Thoracic aorta (tissue), 2 donors: ENCODE data around the gene PLPP7. TPM values are rescaled to one million over a fixed set of nuclear protein-coding genes. Genes with fewer than 3 reads are reported as not detected.

ENCODE experiments used
- ATAC-seq: fragments of 150-250 bp; one replicate; pipeline ENCODE4 v1.8.0; 2017; ENCODE audit warnings: low read depth; ENCODE audit not compliant: insufficient number of reproducible peaks, low FRiP score
- DNase-seq: peaks from one replicate; pipeline ENCODE4 v3.0.0-alpha.2; 2020; ENCODE audit warnings: low spot score
- H3K27ac ChIP-seq, 2 donors: fragments of 200-600 bp; sonication (generic); 1 replicate in 1 of 2; 2 replicates in 1 of 2; pipeline ENCODE4 v1.5.1; 2016; ENCODE audit warnings: mild to moderate bottlenecking in 2 of 2, moderate library complexity in 2 of 2
- H3K27me3 ChIP-seq: fragments of 200-600 bp; sonication (generic); replicated peaks from 2 replicates; pipeline ENCODE4 v1.6.0; 2016; ENCODE audit warnings: mild to moderate bottlenecking; ENCODE audit not compliant: insufficient read depth
- H3K36me3 ChIP-seq: fragments of 200-600 bp; sonication (generic); one replicate; pipeline ENCODE4 v1.5.1; 2016
- H3K4me1 ChIP-seq, 2 donors: fragments of 200-600 bp; sonication (generic); 1 replicate in 1 of 2; 2 replicates in 1 of 2; pipeline versions ENCODE4 v1.5.1 to v1.6.0; 2016; ENCODE audit warnings: low read depth in 2 of 2, mild to moderate bottlenecking in 1 of 2; ENCODE audit not compliant: control insufficient read depth in 1 of 2
- H3K4me3 ChIP-seq: fragments of 200-600 bp; sonication (generic); 2 replicates; pipeline ENCODE4 v1.5.1; 2016; ENCODE audit warnings: mild to moderate bottlenecking
- H3K9me3 ChIP-seq: fragments of 200-600 bp; sonication (generic); 2 replicates; pipeline ENCODE4 v1.5.1; 2016
- total RNA-seq, 2 donors: library from RNA; depleted of rRNA; stranded (reverse); fragments of >200 nt; gene quantifications; one replicate each; pipeline versions ENCODE4 v1.1.0 to v1.2.3, GENCODE V29; 2016
- TF ChIP-seq, protein P1 (sequence below): fragments of 200-600 bp; sonication (generic); IDR thresholded peaks from one replicate; pipeline ENCODE4 v1.5.1; 2019; ENCODE audit warnings: antibody characterized with exemption

Gene PLPP7
- total RNA-seq, 2 donors from 2014 or later: 14.2 to 29.0 TPM

DNA sequence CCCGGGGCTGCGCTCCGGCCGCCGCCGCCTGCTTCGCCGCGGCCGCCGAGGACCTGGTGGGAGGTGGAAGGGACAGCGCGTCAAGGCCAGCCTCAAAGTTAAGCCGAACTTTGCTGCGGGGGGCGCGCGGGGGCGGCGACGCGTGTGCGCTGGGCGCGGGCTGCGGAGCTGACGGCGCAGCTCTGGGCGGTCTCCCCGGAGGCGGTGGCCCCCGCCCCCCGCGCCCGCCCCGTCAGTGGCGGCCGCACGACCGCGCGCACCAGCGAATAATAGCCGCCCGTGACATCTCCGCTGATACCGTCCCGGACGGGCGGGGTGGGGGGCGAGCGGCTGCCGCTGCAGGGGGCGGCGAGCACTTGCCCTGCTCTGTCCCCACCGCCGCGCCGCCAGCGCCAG lies 12.6 kb upstream of the PLPP7 start:
- Histone ChIP-seq H3K36me3 (no peaks in the 10 kb centered on the region), H3K4me1 (peaks cover 3 to 12% of the 10 kb centered on the region in 2 donors), H3K4me3 (peak overlapping the region; percentile 77), H3K27ac (no peak overlapping the region), H3K9me3 (no peaks in the 10 kb centered on the region), H3K27me3 (no peaks in the 10 kb centered on the region)
- DNase-seq (no peak), ATAC-seq (no peak)
- TF ChIP-seq, protein P1, sequence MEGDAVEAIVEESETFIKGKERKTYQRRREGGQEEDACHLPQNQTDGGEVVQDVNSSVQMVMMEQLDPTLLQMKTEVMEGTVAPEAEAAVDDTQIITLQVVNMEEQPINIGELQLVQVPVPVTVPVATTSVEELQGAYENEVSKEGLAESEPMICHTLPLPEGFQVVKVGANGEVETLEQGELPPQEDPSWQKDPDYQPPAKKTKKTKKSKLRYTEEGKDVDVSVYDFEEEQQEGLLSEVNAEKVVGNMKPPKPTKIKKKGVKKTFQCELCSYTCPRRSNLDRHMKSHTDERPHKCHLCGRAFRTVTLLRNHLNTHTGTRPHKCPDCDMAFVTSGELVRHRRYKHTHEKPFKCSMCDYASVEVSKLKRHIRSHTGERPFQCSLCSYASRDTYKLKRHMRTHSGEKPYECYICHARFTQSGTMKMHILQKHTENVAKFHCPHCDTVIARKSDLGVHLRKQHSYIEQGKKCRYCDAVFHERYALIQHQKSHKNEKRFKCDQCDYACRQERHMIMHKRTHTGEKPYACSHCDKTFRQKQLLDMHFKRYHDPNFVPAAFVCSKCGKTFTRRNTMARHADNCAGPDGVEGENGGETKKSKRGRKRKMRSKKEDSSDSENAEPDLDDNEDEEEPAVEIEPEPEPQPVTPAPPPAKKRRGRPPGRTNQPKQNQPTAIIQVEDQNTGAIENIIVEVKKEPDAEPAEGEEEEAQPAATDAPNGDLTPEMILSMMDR: no peak

DNA sequence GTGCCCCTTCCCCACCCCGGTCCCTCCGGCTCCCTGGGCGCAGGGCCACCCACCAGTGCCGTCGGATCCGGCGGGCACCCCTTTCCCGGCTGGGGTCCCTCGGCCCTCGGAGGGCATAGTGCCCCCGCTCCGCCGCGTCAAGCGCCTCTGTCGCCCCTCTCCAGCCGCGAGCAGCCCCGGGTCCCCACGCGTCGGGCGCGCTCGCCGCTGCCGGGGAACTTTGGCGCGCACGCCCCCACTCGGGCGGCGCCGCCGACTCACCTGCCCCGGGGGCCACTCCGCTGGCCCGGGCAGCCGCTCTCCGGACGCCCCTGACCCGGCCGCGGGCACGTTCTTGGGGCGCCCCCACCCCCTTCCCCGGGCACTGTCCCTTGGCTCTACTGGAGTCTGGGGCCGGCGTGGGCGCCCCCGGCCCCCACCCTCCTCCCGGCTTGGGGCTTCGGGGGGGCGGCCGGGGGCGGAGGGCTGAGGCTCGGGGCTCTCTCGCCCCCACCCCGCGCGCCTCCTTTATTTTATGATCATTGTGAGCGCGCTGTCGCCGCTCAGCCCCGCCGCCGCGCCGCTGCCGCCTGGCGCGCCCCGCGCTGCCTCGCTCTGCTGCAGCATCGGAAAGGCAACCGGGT lies 12.1 kb upstream of the PLPP7 start:
- Histone ChIP-seq H3K4me1 (peaks cover 3 to 13% of the 10 kb centered on the region in 2 donors), H3K27me3 (no peaks in the 10 kb centered on the region), H3K27ac (no peak overlapping the region), H3K9me3 (no peaks in the 10 kb centered on the region), H3K4me3 (peak overlapping the region; percentile 77), H3K36me3 (no peaks in the 10 kb centered on the region)
- no peak for DNase-seq
- TF ChIP-seq, protein P1: no peak
- ATAC-seq: no peak

DNA sequence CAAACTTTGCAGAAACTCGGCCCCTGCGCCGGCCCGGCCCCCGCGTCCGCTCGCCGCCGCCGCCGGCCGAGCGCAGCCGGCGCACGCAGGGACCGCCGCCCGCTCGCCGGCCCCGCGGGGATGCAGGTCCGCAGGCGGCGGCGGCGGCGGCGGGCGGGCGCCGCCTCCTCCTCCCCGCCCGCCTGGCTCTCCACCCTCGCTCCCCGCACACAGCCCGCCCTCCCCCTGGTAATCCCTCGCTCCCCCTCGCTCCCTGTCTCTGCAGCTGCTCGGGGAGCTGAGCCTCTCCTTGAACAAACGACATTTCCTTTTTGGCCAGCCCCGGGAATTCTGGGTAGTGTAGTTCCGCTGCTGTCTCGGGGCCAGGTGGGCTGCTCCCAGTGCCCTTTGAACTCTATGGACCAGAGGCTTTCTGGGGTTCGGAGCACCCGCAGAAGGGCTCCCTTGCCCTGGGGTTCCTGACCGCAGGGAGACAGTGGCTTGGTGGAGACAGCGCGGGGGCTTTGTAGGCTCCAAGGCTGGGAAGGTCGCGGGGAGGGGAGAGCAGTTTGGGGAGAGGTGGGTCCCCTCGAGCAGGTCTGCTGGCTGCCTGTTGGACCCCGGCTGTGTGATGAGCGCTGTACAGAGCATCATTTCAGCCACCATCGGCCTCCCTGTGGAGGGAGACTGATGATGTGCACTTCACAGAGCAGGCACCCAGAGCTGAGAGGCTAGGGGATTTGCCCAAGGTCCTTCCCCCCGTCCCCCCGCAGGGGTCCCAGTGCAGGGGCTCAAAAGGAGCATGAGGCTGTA lies 11.4 kb upstream of the PLPP7 start:
- Histone ChIP-seq H3K9me3 (no peaks in the 10 kb centered on the region), H3K4me3 (peak overlapping the region; percentile 77), H3K4me1 (peaks cover 8 to 20% of the 10 kb centered on the region in 2 donors), H3K36me3 (no peaks in the 10 kb centered on the region), H3K27ac (no peak overlapping the region), H3K27me3 (no peaks in the 10 kb centered on the region)
- TF ChIP-seq, protein P1: no peak
- ATAC-seq (peak; percentile 83), DNase-seq (peak; percentile 64)

DNA sequence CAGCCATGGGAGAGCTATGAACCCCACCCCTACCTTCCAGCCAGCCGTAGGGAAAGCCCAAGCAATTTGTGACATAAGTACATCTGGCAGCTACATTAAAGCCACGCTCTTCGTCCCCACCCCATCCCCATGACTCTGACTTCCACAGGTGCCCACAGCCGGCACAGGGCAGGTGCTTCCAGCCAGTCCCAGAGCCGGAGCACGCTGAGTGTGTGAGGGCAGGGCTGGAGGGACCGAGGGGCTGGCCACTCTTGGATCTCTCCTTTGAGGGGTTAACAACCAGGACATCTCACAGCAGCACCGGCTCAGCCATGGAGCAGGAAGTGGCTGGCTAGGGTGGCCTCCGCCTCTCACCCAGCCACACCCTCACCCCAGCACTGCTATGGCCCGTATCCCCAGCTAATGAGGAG lies 10.8 kb upstream of the PLPP7 start:
- no peaks in the 10 kb centered on the region for H3K27me3 ChIP-seq
- no peaks in the 10 kb centered on the region for H3K36me3 ChIP-seq
- ATAC-seq (no peak), DNase-seq (no peak)
- H3K9me3 ChIP-seq: no peaks in the 10 kb centered on the region
- H3K27ac ChIP-seq: no peak overlapping the region
- H3K4me3 ChIP-seq: no peak overlapping the region
- H3K4me1 ChIP-seq: peaks cover 9 to 23% of the 10 kb centered on the region in 2 donors
- TF ChIP-seq, protein P1: no peak

DNA sequence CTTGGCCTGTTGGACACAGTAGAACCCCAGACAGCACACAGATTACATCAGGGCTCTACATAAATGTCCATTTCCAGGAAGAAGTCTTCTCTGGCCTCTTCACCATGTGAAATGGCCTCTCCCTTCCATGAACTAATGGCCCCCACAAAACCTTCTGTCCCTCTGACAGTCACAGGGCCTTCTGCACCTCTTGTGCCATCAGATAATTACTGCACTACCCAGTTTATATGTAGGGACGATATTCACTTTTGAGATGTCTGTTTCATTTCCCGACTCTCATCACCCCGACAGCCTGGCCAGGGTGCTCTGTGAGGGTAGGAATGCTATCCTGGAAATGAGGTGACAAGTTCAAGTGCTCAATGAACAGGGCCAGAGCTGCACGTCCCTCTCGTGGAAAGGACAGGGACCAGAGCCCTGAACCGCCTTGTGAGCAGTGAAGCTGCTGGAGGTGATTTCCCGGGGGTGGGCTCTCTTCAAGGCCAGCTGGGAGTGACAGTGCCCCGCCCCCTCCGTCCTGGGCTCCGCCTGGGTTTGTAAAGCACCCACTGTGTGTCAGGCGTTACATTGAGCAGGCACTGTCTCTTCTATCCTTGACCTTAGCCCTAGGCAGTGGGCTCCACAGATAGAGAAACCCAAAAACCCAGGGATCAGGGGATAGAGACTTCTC lies 10.2 kb upstream of the PLPP7 start:
- Histone ChIP-seq H3K27me3 (no peaks in the 10 kb centered on the region), H3K9me3 (no peaks in the 10 kb centered on the region), H3K4me1 (peaks cover 9 to 23% of the 10 kb centered on the region in 2 donors), H3K4me3 (no peak overlapping the region), H3K36me3 (no peaks in the 10 kb centered on the region), H3K27ac (no peak overlapping the region)
- DNase-seq (no peak), ATAC-seq (no peak)
- TF ChIP-seq, protein P1: no peak
